IPS-20b (cell line): ENCODE results near the gene EIF4E1B.

Source experiments
- H3K27ac ChIP-seq: one replicate; pipeline ENCODE4 v1.5.1; 2013; ENCODE audit warnings: low read length
- H3K27me3 ChIP-seq: 2 replicates; pipeline ENCODE4 v1.6.1; 2013; ENCODE audit warnings: mild to moderate bottlenecking, low read length, inconsistent platforms; ENCODE audit not compliant: insufficient read depth
- H3K36me3 ChIP-seq: 2 replicates; pipeline ENCODE4 v1.6.1; 2013; ENCODE audit warnings: low read depth, mild to moderate bottlenecking, inconsistent platforms, low read length, moderate library complexity; ENCODE audit not compliant: insufficient read depth
- H3K4me1 ChIP-seq: 2 replicates; pipeline ENCODE4 v1.6.1; 2013; ENCODE audit warnings: mild to moderate bottlenecking, control low read depth, inconsistent platforms, low read length, moderate library complexity; ENCODE audit not compliant: insufficient read depth
- H3K4me3 ChIP-seq: 2 replicates; pipeline ENCODE4 v1.5.1; 2013; ENCODE audit warnings: mild to moderate bottlenecking, low read length, inconsistent platforms
- H3K9ac ChIP-seq: 2 replicates; pipeline ENCODE4 v1.6.1; 2013; ENCODE audit warnings: low read depth, mild to moderate bottlenecking, inconsistent platforms, low read length, moderate library complexity
- H3K9me3 ChIP-seq: 2 replicates; pipeline ENCODE4 v1.6.1; 2013; ENCODE audit warnings: mild to moderate bottlenecking, low read depth, low read length, inconsistent platforms; ENCODE audit not compliant: insufficient read depth

Gene EIF4E1B

DNA sequence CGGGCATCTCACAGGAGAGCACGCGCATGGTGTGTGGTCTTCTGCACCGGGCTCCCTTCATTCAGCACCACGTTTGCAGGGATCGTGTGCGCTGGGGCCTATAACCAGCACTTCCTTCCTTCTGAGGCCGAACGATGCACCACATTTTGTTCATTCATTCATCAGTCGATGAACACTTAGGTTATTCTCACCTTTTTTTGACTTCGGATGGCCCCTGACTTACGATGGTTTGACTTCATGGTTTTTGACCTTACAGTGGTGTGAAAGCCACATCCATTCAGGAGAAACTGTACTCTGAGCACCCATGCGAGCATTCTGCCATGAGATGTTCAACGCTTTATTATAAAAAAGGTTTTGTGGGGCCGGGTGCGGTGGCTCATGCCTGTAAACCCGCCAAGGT, 44.3 kb downstream of the EIF4E1B start:
- Histone ChIP-seq H3K4me3 (no peak overlapping the region), H3K4me1 (peaks cover 6% of the 10 kb centered on the region; the same call in 1 of the 2 replicates), H3K27ac (no peak overlapping the region), H3K9ac (no peak overlapping the region), H3K36me3 (no peaks in the 10 kb centered on the region), H3K9me3 (no peaks in the 10 kb centered on the region), H3K27me3 (peaks cover 17% of the 10 kb centered on the region)

DNA sequence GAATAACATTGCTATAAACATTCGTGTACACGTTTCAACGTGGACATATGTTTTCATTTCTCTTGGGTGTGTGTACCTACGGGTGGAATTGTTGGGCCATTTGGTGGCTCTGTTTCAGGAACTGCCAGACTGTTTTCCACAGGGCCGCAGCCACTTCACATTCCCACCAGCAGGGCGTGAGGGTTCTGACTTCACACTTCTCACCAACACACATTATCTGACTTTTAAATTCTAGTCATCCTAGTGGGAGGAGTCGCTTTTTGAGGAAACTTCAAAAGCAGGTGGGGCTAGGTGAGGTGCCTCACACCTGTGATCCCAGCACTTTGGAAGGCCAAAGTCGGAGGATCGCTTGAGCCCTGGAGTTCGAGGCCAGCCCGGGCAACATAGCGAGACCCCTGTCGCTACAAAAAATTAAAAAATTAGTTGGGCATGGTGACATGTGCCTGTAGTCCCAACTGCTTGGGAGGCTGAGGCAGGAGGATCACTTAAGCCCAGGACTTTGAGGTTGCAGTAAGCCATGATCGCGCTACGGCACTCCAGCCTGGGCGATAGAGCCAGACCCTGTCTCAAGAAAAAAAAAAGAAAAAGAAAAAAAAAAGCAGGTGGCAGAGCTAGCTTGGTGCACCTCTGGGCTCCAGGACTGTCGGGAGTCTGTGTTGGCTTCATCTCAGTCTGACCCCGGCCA, 45.3 kb downstream of the EIF4E1B start:
- H3K27ac ChIP-seq = no peak overlapping the region
- H3K27me3 ChIP-seq = peaks cover 27% of the 10 kb centered on the region
- peaks cover 6% of the 10 kb centered on the region; the same call in 1 of the 2 replicates for H3K4me1 ChIP-seq
- no peaks in the 10 kb centered on the region for H3K36me3 ChIP-seq
- no peak overlapping the region for H3K9ac ChIP-seq
- no peaks in the 10 kb centered on the region for H3K9me3 ChIP-seq
- H3K4me3 ChIP-seq = no peak overlapping the region

DNA sequence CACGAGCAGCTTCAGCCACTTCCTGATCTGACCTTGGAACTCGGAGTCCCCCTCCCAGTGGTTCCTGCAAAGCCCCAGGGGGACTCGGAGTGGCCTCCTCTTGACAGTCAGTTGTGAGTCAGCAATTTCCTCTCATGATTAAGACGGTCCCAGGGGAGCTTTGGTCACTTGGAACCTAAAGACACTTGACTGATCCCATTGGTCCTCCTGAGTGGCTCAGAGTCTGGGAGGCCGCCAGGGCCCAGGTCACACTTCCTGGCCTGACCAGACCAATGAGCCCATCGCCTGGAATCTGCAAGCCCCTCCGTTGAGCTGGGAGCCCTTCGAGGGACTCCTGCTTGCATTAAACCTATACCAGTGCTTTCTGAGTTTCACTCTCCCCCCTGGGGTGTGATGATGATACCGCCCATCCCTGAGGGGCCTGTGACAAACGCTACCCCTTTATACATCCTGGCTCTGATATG, 45.9 kb downstream of the EIF4E1B start:
- Histone ChIP-seq H3K9me3 (no peaks in the 10 kb centered on the region), H3K27ac (no peak overlapping the region), H3K4me1 (peaks cover 6% of the 10 kb centered on the region; the same call in 1 of the 2 replicates), H3K9ac (no peak overlapping the region), H3K27me3 (peaks cover 30% of the 10 kb centered on the region), H3K4me3 (no peak overlapping the region), H3K36me3 (no peaks in the 10 kb centered on the region)

DNA sequence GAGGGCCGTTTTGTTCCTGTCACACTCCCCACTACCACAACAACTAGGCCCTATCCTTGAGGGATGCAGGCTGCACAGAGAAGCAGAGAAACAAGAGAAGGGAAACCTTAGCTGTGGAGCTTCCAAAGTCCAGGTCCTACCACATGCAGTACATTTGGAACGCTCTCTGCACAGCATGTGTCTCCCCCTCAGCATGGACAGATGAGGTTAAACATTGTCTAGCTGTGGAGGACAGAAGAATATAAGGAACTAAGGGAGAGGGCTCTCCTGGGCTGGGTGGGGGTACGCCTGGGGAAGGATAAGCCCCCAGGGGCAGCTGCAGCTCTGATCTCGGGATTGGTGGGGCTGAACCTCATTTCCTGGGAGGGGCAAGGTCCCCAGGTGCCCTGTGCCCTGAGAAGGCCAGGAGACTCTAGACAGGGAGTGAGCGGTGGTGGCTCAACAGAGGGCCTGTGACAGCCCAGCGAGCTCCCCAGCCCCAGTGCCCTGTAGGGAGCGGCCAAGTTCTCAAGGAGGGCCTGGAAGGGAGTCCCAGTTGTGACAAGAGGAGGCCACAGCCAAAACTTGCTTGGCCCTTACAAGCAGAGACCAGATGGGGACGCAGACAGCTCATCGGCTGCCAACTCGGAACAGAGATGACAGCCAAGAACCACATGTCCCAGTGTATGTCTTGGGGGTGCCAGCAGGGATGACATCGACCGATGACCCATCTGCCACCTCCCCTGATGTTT, 46.9 kb downstream of the EIF4E1B start:
- peaks cover 1% of the 10 kb centered on the region; the same call in 1 of the 2 replicates for H3K4me1 ChIP-seq
- no peaks in the 10 kb centered on the region for H3K36me3 ChIP-seq
- no peaks in the 10 kb centered on the region for H3K9me3 ChIP-seq

DNA sequence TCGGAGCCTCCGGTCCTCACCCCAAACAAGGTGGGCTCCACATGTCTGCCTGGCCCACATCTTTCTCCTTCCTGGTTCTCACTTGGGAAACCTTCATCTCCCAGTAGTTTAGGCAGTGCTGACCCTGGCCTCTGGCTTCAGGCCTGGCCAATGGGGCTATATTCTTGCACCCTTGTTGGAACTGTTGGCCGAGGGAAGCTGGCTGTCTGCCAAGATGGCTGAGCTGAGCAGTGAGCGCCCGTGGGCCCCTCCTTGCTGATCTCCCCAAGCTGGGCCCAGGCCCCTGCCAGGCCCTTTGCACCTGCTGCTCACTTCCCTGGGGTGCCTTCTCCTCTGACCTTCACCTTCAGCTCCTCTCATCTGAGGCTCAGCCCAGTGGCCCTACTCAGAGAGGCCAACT, 48.1 kb downstream of the EIF4E1B start:
- Histone ChIP-seq H3K27ac (no peak overlapping the region), H3K9ac (no peak overlapping the region), H3K36me3 (no peaks in the 10 kb centered on the region), H3K27me3 (peaks cover 30% of the 10 kb centered on the region), H3K4me3 (no peak overlapping the region), H3K4me1 (no peaks in the 10 kb centered on the region), H3K9me3 (no peaks in the 10 kb centered on the region)

More for the DNA sequence above, 46.9 kb downstream of the EIF4E1B start:
- Histone ChIP-seq H3K9ac (no peak overlapping the region), H3K27me3 (peaks cover 27% of the 10 kb centered on the region), H3K4me3 (no peak overlapping the region), H3K27ac (no peak overlapping the region)

DNA sequence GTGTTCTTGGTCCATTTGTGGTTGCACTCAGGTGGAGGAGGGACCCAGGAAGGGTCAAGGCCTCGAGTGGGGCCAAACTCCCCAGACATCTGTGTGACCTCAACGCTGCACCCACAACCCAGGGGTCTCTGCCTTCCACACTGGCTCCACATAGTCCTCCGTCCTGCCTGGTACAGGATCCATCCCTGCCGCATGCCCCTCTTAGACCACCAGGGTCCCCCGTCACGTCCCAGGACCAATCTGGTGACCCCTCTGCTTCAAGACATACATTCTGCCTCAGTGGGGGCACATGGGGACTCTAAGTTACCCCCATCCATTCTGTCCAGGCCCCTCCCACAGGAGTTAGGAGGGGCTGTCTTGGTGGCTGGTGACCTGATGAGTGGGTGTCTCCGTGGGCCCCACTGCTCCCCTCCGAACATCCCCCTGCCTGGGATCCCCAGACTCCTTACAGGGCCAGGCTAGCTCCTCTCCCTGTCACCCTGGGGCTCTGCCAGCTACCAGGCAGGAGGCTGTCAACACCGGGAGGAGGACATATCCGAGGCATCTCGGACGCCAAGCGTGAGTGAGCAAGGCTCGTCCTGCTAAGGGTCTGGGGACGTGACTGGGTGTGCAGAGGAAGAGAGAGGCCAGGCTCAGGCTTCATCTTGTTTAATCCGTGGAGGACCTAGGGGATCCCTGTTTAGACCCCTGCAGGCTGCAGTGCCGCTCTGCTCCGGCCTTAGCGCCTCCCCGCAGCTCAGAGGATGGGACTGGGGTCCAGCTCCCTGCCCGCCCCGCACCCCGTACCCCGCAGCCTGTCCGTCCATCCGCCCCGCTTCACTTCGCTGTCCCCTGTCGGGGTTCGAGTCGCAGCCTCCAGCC, 49.1 kb downstream of the EIF4E1B start:
- no peak overlapping the region for H3K9ac ChIP-seq
- H3K27ac ChIP-seq = no peak overlapping the region
- peaks cover 34% of the 10 kb centered on the region for H3K27me3 ChIP-seq
- H3K36me3 ChIP-seq = no peaks in the 10 kb centered on the region
- no peaks in the 10 kb centered on the region for H3K9me3 ChIP-seq
- H3K4me1 ChIP-seq = no peaks in the 10 kb centered on the region
- peak overlapping the region; percentile 53; the same call in 1 of the 2 replicates for H3K4me3 ChIP-seq

DNA sequence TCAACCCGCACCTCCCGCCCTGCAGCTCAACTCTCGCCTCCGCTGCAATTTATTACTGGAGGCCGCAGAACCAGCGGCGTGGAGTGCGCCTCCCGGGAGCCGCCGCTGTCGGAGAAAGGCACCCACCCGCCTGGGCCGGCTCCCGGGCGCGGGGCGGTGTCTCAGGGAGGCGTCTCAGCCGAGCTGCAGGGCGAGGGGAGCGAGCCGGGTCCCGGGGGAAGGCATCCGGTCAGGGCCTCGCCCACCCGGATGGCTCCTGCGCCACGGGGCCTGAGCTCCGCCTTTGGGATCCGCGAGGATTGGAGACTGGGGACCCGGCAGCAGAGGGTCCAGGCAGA, 49.7 kb downstream of the EIF4E1B start:
- Histone ChIP-seq H3K27me3 (peaks cover 34% of the 10 kb centered on the region), H3K9me3 (no peaks in the 10 kb centered on the region), H3K36me3 (no peaks in the 10 kb centered on the region), H3K4me3 (peak overlapping the region; percentile 53; the same call in 1 of the 2 replicates), H3K27ac (no peak overlapping the region), H3K9ac (no peak overlapping the region), H3K4me1 (no peaks in the 10 kb centered on the region)

DNA sequence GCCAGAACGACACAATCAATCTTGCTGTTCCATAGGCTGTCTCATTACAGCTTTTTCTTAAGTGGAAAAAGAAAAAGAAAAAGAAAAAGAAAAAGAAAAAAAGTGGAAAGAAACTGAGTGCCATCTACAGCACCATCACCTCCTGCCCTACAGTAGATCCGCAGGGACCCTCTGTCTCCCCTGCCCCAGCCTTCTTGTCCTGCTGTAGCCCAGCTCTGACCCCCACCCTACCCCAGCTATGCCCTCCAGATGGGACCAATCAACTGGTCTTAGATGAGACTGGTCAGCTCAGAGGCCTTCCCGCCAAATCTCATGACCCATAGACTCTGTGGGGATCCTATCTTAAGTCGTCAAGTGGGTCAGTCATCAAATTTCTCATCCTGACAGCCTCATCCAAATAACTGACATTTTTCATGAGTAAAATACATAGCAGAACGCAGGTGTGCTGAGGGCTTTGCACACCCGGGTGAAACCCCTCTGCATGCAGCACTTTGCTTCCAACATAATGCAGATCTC, 51.6 kb downstream of the EIF4E1B start:
- H3K27me3 ChIP-seq = peaks cover 34% of the 10 kb centered on the region

DNA sequence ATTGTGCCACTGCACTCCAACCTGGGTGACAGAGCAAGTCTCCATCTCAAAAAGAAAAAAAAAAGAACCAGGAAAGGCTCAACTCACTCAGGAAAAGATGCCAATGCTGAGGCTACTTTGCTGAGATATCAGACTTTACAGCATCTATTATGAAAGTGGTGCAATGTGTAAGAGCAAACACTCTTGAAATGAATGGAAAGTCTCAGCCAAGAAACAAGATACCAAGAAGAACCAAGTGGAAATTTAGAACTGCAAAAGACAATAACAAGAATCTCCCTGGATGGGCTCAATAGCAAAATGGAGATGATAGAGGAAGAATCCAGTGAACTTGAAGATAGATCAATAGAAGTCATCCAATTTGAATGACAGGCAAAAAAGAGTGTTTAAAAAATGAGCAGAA, 54.5 kb downstream of the EIF4E1B start:
- Histone ChIP-seq H3K4me3 (no peak overlapping the region), H3K27ac (no peak overlapping the region), H3K9me3 (no peaks in the 10 kb centered on the region), H3K9ac (no peak overlapping the region), H3K27me3 (peaks cover 19% of the 10 kb centered on the region), H3K36me3 (no peaks in the 10 kb centered on the region), H3K4me1 (peaks cover 5% of the 10 kb centered on the region; the same call in 1 of the 2 replicates)

More for the DNA sequence above, 51.6 kb downstream of the EIF4E1B start:
- no peak overlapping the region for H3K9ac ChIP-seq
- H3K27ac ChIP-seq = no peak overlapping the region
- no peak overlapping the region for H3K4me3 ChIP-seq
- no peaks in the 10 kb centered on the region for H3K4me1 ChIP-seq
- no peaks in the 10 kb centered on the region for H3K9me3 ChIP-seq
- H3K36me3 ChIP-seq = no peaks in the 10 kb centered on the region

DNA sequence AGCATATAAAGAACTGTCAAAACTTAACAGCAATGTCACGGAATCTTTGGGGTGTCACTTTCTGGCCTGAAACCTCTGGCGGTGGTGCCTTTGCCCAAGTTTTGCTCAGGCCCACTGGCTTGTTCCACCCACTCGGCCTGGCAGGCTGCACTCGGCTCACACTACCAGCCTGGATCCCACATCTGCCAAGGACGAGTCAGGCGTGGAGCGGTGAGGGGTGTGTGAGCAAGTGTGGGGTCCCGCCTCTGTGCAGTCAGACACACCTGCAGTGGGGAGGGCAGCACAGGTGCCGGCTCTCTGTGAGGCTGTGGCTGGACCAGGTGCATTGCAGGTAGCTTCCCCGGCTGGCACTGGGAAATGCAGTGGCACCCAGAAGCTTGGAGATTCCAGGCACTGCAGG, 56.8 kb downstream of the EIF4E1B start:
- Histone ChIP-seq H3K9ac (no peak overlapping the region), H3K36me3 (no peaks in the 10 kb centered on the region), H3K9me3 (no peaks in the 10 kb centered on the region), H3K4me1 (peaks cover 5% of the 10 kb centered on the region; the same call in 1 of the 2 replicates), H3K27ac (no peak overlapping the region), H3K4me3 (no peak overlapping the region), H3K27me3 (peaks cover 7% of the 10 kb centered on the region; the same call in 1 of the 2 replicates)

DNA sequence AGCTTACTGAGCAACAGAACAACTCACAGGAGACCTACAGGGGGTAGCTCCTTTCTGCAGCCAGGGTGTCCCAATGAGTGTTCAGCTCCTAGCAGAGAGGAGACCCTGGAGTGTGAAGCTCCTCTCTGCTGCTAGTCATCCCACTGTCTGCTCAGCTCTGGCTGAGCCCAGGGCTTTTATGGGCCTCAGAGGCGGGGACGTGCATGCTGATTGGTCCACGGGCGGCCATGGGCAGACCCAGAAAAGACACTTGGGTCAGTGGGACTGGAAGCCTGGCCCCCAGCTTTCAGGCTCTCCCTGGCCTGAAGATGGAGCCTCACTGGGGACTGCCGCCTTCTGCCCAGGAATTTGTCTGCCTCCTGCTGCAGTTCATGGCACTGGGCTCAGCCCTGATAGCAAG, 57.4 kb downstream of the EIF4E1B start:
- Histone ChIP-seq H3K4me1 (peaks cover 9% of the 10 kb centered on the region; the same call in 1 of the 2 replicates), H3K9ac (no peak overlapping the region), H3K9me3 (no peaks in the 10 kb centered on the region), H3K27ac (no peak overlapping the region), H3K27me3 (peaks cover 7% of the 10 kb centered on the region; the same call in 1 of the 2 replicates), H3K4me3 (no peak overlapping the region), H3K36me3 (no peaks in the 10 kb centered on the region)
